SH-SY5Y (cell line): Measurements from ENCODE around the gene PAPSS2.

Source experiments
- GATA2 ChIP-seq: IDR thresholded peaks from 2 replicates; pipeline ENCODE4 v1.6.1; 2011; ENCODE audit warnings: mild to moderate bottlenecking, low read depth, low read length
- GATA3 ChIP-seq: IDR thresholded peaks from 2 replicates; pipeline ENCODE4 v1.6.1; 2011; ENCODE audit warnings: low read depth, mild to moderate bottlenecking, low read length, moderate library complexity

GRCh38 chr10:87740254-87740655 is 80.6 kb downstream of the PAPSS2 start:
- TF ChIP-seq GATA3 (no peak), GATA2 (no peak)
